Breast epithelium (tissue), 4 donors: ENCODE measurements around the gene ALK. TPM values are rescaled to one million over a fixed set of nuclear protein-coding genes. Genes with fewer than 3 reads are reported as not detected.

Experiments
- DNase-seq, 2 donors: peaks; one replicate each; pipeline ENCODE4 v3.0.0-alpha.2; 2019; ENCODE audit warnings: low spot score in 2 of 2
- H3K27ac ChIP-seq, 2 donors: fragments of 200-600 bp; sonication (generic) in 1 of 2; one replicate each; pipeline ENCODE4 v1.5.1; 2016 to 2019; ENCODE audit warnings: mild to moderate bottlenecking in 1 of 2
- H3K27me3 ChIP-seq, 2 donors: fragments of 200-600 bp; sonication (generic) in 1 of 2; one replicate each; pipeline versions ENCODE4 v1.5.1 to v1.6.0; 2017 to 2019; ENCODE audit warnings: control low read depth in 1 of 2, mild to moderate bottlenecking in 1 of 2
- H3K36me3 ChIP-seq: fragments of 200-600 bp; one replicate; pipeline ENCODE4 v1.5.1; 2019
- H3K4me1 ChIP-seq, 2 donors: fragments of 200-600 bp; sonication (generic); one replicate each; pipeline ENCODE4 v1.5.1; 2016 to 2019; ENCODE audit warnings: control low read depth in 1 of 2
- H3K4me3 ChIP-seq, 3 donors: fragments of 200-600 bp; sonication (generic); 1 replicate in 2 of 3; 2 replicates in 1 of 3; pipeline ENCODE4 v1.5.1; 2016 to 2019; ENCODE audit warnings: mild to moderate bottlenecking in 3 of 3, moderate library complexity in 2 of 3
- H3K9me3 ChIP-seq, 2 donors: fragments of 200-600 bp; sonication (generic) in 1 of 2; one replicate each; pipeline ENCODE4 v1.5.1; 2016 to 2019; ENCODE audit warnings: control low read depth in 1 of 2
- CTCF ChIP-seq, 3 donors: fragments of 450-650 bp; IDR thresholded peaks; one replicate each; pipeline ENCODE4 v1.5.1; 2016 to 2017; ENCODE audit warnings: antibody characterized with exemption in 3 of 3, mild to moderate bottlenecking in 3 of 3, moderate library complexity in 3 of 3
- POLR2A ChIP-seq: fragments of 450-650 bp; IDR thresholded peaks from one replicate; pipeline ENCODE4 v1.6.1; 2016; ENCODE audit warnings: antibody characterized with exemption, mild to moderate bottlenecking, moderate library complexity
- POLR2AphosphoS5 ChIP-seq, 3 donors: sonication (generic); formaldehyde crosslinking; IDR thresholded peaks; one replicate each; pipeline ENCODE4 v1.6.1; 2017; ENCODE audit warnings: antibody characterized with exemption in 3 of 3
- intact Hi-C: fragments of 100-400 bp; cut with DNase I; formaldehyde crosslinking; loops from one replicate; pipeline ENCODE4 v1.15.1; 2023; ENCODE audit warnings: low total_unique reads
- total RNA-seq, 3 donors: library from RNA; depleted of rRNA; stranded (reverse); fragments of >200 nt; gene quantifications; one replicate each; pipeline ENCODE4 v1.1.0, GENCODE V29; 2016

The ALK gene
- total RNA-seq, 3 donors from 2014 or later: 0.33 to 5.6 (median 0.64) TPM

GRCh38 chr2:29202819-29203495 lies 718.4 kb downstream of the ALK start:
- no peak for DNase-seq
- Histone ChIP-seq H3K27me3 (no peaks in the 10 kb centered on the region), H3K27ac (no peak overlapping the region), H3K36me3 (no peaks in the 10 kb centered on the region), H3K4me3 (no peak overlapping the region), H3K4me1 (no peaks in the 10 kb centered on the region), H3K9me3 (no peaks in the 10 kb centered on the region)
- TF ChIP-seq CTCF (IDR thresholded peaks at IDR 0.05) (no peak), POLR2AphosphoS5 (IDR thresholded peaks at IDR 0.05) (no peak), POLR2A (no peak)
- intact Hi-C loops: no loop called here

GRCh38 chr2:29201979-29202378 lies 719.4 kb downstream of the ALK start:
- TF ChIP-seq POLR2A (no peak), CTCF (IDR thresholded peaks at IDR 0.05) (no peak)
- Histone ChIP-seq H3K27me3 (no peaks in the 10 kb centered on the region), H3K27ac (no peak overlapping the region), H3K4me3 (no peak overlapping the region), H3K36me3 (no peaks in the 10 kb centered on the region), H3K9me3 (no peaks in the 10 kb centered on the region), H3K4me1 (no peaks in the 10 kb centered on the region)
- intact Hi-C loops: no loop called here
- DNase-seq: no peak

- Histone ChIP-seq H3K4me3 (no peak overlapping the region), H3K27ac (peak overlapping the region in 1 of 2 donors; percentile 27), H3K27me3 (no peaks in the 10 kb centered on the region), H3K4me1 (no peaks in the 10 kb centered on the region), H3K9me3 (no peaks in the 10 kb centered on the region), H3K36me3 (no peaks in the 10 kb centered on the region)
- TF ChIP-seq POLR2AphosphoS5 (IDR thresholded peaks at IDR 0.05) (peak in 1 of 3 donors; percentile 29), POLR2A (no peak), CTCF (IDR thresholded peaks at IDR 0.05) (peak; percentile 60 to 88 (median 74))
- DNase-seq: peak; percentile 46 to 69
- intact Hi-C loops: loop anchor here (5.0 kb wide), 1 partner anchor 260 kb away; no protein-coding TSS in a partner anchor
Measured at GRCh38 chr2:29196792-29197788, 724.3 kb downstream of the ALK start.

GRCh38 chr2:29195796-29196195 lies 725.6 kb downstream of the ALK start:
- TF ChIP-seq POLR2A: no peak
- TF ChIP-seq POLR2AphosphoS5 (IDR thresholded peaks at IDR 0.05): no peak
- no peak for TF ChIP-seq CTCF (IDR thresholded peaks at IDR 0.05)
- intact Hi-C loops: loop anchor here (5.0 kb wide), 1 partner anchor 258 kb away; no protein-coding TSS in a partner anchor
- H3K27me3 ChIP-seq: no peaks in the 10 kb centered on the region
- no peak overlapping the region for H3K4me3 ChIP-seq
- no peaks in the 10 kb centered on the region for H3K36me3 ChIP-seq
- no peak overlapping the region for H3K27ac ChIP-seq
- DNase-seq: no peak
- no peaks in the 10 kb centered on the region for H3K4me1 ChIP-seq
- no peaks in the 10 kb centered on the region for H3K9me3 ChIP-seq

GRCh38 chr2:29193681-29194080 lies 727.7 kb downstream of the ALK start:
- TF ChIP-seq POLR2AphosphoS5 (IDR thresholded peaks at IDR 0.05) (no peak), CTCF (IDR thresholded peaks at IDR 0.05) (no peak), POLR2A (no peak)
- H3K36me3 ChIP-seq: no peaks in the 10 kb centered on the region
- H3K9me3 ChIP-seq: no peaks in the 10 kb centered on the region
- intact Hi-C loops: no loop called here
- H3K4me3 ChIP-seq: no peak overlapping the region
- no peak for DNase-seq
- no peaks in the 10 kb centered on the region for H3K27me3 ChIP-seq
- no peak overlapping the region for H3K27ac ChIP-seq
- no peaks in the 10 kb centered on the region for H3K4me1 ChIP-seq
